Testis (tissue), 2 donors: ENCODE results near the gene SIX3.

Experiments used
- POLR2A ChIP-seq: fragments of 450-650 bp; IDR thresholded peaks from one replicate; pipeline ENCODE4 v1.6.1; 2017; ENCODE audit warnings: antibody characterized with exemption, mild to moderate bottlenecking, moderate library complexity
- TF ChIP-seq, protein P1 (sequence below), 3 experiments: fragments of 450-650 bp in 2 of 3; fragments of 200-600 bp in 1 of 3; sonication (generic) in 1 of 3; IDR thresholded peaks; one replicate each; pipeline ENCODE4 v1.5.1; 2016 to 2019; ENCODE audit warnings: antibody characterized with exemption in 3 of 3, mild to moderate bottlenecking in 2 of 3, moderate library complexity in 1 of 3

DNA sequence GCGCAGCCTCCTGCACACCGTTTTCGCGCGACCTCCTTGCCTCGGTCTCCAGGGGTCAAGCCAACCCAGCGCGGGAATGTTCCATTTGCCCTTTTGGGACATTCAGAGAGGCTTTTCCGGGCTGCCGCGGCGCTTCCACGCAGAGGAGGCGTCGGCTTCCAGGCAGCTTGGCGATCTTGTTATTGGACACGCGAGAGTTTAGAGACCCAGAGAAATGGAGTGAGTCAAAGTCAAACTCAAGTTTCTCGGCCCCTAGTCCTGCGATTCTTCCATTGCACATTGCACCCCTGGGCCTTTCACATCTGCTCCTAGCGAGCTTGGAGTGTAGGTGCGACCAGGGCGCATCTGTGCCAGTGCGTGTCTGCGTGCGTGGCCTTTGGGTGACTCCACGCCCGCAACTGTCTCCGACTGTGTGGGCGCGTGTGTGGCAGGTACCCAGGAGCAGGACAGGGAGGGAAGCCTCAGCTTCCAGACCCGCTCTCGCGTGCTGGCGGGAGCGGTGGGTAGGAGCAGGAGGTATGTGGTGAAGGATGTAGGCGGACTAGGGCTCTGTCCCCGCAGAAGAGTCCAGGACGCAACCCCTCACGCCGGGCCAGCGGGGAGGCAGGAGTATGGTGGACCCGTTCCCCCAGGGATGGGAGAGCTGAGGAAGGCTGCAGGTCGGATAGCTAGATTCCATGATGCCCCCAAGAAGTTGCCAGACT lies 13.5 kb downstream of the SIX3 start:
- TF ChIP-seq, protein P1, sequence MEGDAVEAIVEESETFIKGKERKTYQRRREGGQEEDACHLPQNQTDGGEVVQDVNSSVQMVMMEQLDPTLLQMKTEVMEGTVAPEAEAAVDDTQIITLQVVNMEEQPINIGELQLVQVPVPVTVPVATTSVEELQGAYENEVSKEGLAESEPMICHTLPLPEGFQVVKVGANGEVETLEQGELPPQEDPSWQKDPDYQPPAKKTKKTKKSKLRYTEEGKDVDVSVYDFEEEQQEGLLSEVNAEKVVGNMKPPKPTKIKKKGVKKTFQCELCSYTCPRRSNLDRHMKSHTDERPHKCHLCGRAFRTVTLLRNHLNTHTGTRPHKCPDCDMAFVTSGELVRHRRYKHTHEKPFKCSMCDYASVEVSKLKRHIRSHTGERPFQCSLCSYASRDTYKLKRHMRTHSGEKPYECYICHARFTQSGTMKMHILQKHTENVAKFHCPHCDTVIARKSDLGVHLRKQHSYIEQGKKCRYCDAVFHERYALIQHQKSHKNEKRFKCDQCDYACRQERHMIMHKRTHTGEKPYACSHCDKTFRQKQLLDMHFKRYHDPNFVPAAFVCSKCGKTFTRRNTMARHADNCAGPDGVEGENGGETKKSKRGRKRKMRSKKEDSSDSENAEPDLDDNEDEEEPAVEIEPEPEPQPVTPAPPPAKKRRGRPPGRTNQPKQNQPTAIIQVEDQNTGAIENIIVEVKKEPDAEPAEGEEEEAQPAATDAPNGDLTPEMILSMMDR (IDR thresholded peaks at IDR 0.05) = no peak
- TF ChIP-seq POLR2A = no peak
